Mesothelial cell of epicardium (in vitro differentiated cells): ENCODE data around the gene ADAMTS7. TPM values are rescaled to one million over a fixed set of nuclear protein-coding genes. Genes with fewer than 3 reads are reported as not detected.
"Not testable (repeated sequence)": the region's sequence is repeated elsewhere in the genome, so short reads cannot be mapped to it uniquely, and the experiment has no call there.

Experiments
- DNase-seq, 2 experiments: peaks; one replicate each; pipeline ENCODE4 v3.0.0; 2021; ENCODE audit warnings: low spot score in 2 of 2; ENCODE audit not compliant: unreplicated experiment in 2 of 2
- H3K27ac Mint-ChIP-seq: 2 replicates; pipeline ENCODE4 v1.8.0; 2021; ENCODE audit warnings: mixed read lengths
- H3K27me3 Mint-ChIP-seq: 2 replicates; pipeline ENCODE4 v1.8.0; 2021; ENCODE audit warnings: low read depth, mixed read lengths
- H3K36me3 Mint-ChIP-seq: 2 replicates; pipeline ENCODE4 v1.8.0; 2021; ENCODE audit warnings: mixed read lengths
- H3K4me1 Mint-ChIP-seq: 2 replicates; pipeline ENCODE4 v1.8.0; 2021; ENCODE audit warnings: mixed read lengths
- H3K4me3 Mint-ChIP-seq: 2 replicates; pipeline ENCODE4 v1.8.0; 2021; ENCODE audit warnings: mild to moderate bottlenecking, moderate library complexity, mixed read lengths
- H3K9me3 Mint-ChIP-seq: 2 replicates; pipeline ENCODE4 v1.8.0; 2021; ENCODE audit warnings: mixed read lengths
- total RNA-seq: library from RNA; stranded (reverse); gene quantifications from 3 replicates; pipeline ENCODE4 v1.2.1, GENCODE V29; 2021
- TF ChIP-seq, protein P1 (sequence below): fragments of 200-600 bp; sonication (generic); IDR thresholded peaks from one replicate; pipeline ENCODE4 v1.5.0; 2021; ENCODE audit warnings: antibody characterized with exemption; ENCODE audit not compliant: unreplicated experiment

Gene ADAMTS7
- total RNA-seq, 1 donor from 2014 or later: 101 TPM

- Mint-ChIP-seq H3K4me3 (no peak overlapping the region), H3K27me3 (no peaks in the 10 kb centered on the region), H3K9me3 (no peaks in the 10 kb centered on the region), H3K27ac (no peak overlapping the region), H3K36me3 (no peaks in the 10 kb centered on the region), H3K4me1 (peaks cover 4% of the 10 kb centered on the region)
- no peak for DNase-seq
- TF ChIP-seq, protein P1, sequence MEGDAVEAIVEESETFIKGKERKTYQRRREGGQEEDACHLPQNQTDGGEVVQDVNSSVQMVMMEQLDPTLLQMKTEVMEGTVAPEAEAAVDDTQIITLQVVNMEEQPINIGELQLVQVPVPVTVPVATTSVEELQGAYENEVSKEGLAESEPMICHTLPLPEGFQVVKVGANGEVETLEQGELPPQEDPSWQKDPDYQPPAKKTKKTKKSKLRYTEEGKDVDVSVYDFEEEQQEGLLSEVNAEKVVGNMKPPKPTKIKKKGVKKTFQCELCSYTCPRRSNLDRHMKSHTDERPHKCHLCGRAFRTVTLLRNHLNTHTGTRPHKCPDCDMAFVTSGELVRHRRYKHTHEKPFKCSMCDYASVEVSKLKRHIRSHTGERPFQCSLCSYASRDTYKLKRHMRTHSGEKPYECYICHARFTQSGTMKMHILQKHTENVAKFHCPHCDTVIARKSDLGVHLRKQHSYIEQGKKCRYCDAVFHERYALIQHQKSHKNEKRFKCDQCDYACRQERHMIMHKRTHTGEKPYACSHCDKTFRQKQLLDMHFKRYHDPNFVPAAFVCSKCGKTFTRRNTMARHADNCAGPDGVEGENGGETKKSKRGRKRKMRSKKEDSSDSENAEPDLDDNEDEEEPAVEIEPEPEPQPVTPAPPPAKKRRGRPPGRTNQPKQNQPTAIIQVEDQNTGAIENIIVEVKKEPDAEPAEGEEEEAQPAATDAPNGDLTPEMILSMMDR: no peak
These were observed 6.9 kb downstream of the ADAMTS7 start for GRCh38 chr15:78804391-78804792.

DNA sequence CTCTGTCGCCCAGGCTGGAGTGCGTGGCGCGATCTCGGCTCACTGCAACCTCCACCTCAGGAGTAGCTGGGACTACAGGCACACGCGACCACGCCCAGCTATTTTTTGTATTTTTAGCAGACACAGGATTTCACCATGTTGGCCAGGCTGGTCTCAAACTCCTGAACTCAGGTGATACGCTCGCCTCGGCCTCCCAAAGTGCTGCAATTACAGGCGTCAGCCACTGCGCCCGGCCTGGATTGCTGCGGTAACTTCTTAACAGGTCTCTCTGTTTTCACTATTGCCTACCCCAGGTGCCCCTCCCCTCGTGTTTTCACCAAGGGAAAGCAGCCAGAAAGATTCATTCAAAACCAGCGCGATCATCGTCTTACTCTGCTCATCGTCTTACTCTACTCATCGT, 10.5 kb downstream of the ADAMTS7 start:
- no peak for DNase-seq
- Mint-ChIP-seq H3K27me3 (no peaks in the 10 kb centered on the region), H3K9me3 (no peaks in the 10 kb centered on the region), H3K36me3 (peaks cover 5% of the 10 kb centered on the region), H3K27ac (no peak overlapping the region), H3K4me3 (no peak overlapping the region), H3K4me1 (no peaks in the 10 kb centered on the region)
- TF ChIP-seq, protein P1: no peak

- no peak overlapping the region for H3K27ac Mint-ChIP-seq
- H3K36me3 Mint-ChIP-seq: peaks cover 5% of the 10 kb centered on the region
- no peaks in the 10 kb centered on the region for H3K9me3 Mint-ChIP-seq
- TF ChIP-seq, protein P1: no peak
- no peaks in the 10 kb centered on the region for H3K4me1 Mint-ChIP-seq
- H3K4me3 Mint-ChIP-seq: no peak overlapping the region
- H3K27me3 Mint-ChIP-seq: no peaks in the 10 kb centered on the region
- DNase-seq: no peak
These were observed 11.1 kb downstream of the ADAMTS7 start for GRCh38 chr15:78800189-78800588.

GRCh38 chr15:78799102-78799501, 12.2 kb downstream of the ADAMTS7 start:
- H3K9me3 Mint-ChIP-seq, H3K36me3 Mint-ChIP-seq, H3K27ac Mint-ChIP-seq, H3K4me3 Mint-ChIP-seq, H3K27me3 Mint-ChIP-seq, DNase-seq, H3K4me1 Mint-ChIP-seq: not testable (repeated sequence)

- H3K27me3 Mint-ChIP-seq, H3K4me1 Mint-ChIP-seq, H3K4me3 Mint-ChIP-seq, H3K36me3 Mint-ChIP-seq, H3K27ac Mint-ChIP-seq, H3K9me3 Mint-ChIP-seq, DNase-seq: not testable (repeated sequence)
These were observed 12.9 kb downstream of the ADAMTS7 start for GRCh38 chr15:78798355-78798754.

DNA sequence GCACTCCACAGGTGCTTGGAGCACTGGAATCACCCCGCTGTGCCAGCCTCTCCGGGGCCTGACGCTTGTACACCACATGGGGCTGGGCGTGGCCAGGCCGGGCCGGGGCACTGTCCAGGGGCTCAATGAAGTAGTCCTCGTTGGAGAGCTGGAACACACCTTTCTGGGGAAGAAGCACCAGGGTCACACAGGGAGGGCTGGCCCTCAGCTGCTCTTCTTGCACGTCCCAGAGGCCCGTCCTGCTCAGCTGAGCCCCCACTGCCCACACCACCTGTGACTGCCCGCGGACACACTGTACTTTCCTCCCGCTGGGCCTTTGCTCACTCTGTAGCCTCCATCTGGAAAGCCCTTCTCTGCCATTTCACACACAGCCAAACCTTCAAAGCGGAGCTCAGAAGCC, 13.3 kb downstream of the ADAMTS7 start:
- Mint-ChIP-seq H3K4me1 (no peaks in the 10 kb centered on the region), H3K4me3 (no peak overlapping the region), H3K27me3 (no peaks in the 10 kb centered on the region), H3K27ac (no peak overlapping the region), H3K9me3 (no peaks in the 10 kb centered on the region), H3K36me3 (peaks cover 8% of the 10 kb centered on the region)
- TF ChIP-seq, protein P1: no peak
- no peak for DNase-seq

GRCh38 chr15:78796510-78796909, 14.8 kb downstream of the ADAMTS7 start:
- H3K27ac Mint-ChIP-seq: no peak overlapping the region
- H3K9me3 Mint-ChIP-seq: no peaks in the 10 kb centered on the region
- DNase-seq: no peak
- H3K36me3 Mint-ChIP-seq: peaks cover 8% of the 10 kb centered on the region
- H3K4me1 Mint-ChIP-seq: no peaks in the 10 kb centered on the region
- TF ChIP-seq, protein P1: no peak
- no peaks in the 10 kb centered on the region for H3K27me3 Mint-ChIP-seq
- H3K4me3 Mint-ChIP-seq: no peak overlapping the region
